ENCODE results near the gene CYTH3. TPM values are rescaled to one million over a fixed set of nuclear protein-coding genes. Genes with fewer than 3 reads are reported as not detected.

Gene CYTH3
- total and polyA plus RNA-seq, 9 of the 15 experiments (the other 6 are each of a cell fraction or from before 2014, with no cell fraction given) = 0.25 to 15.2 (median 11.4) TPM

DNA sequence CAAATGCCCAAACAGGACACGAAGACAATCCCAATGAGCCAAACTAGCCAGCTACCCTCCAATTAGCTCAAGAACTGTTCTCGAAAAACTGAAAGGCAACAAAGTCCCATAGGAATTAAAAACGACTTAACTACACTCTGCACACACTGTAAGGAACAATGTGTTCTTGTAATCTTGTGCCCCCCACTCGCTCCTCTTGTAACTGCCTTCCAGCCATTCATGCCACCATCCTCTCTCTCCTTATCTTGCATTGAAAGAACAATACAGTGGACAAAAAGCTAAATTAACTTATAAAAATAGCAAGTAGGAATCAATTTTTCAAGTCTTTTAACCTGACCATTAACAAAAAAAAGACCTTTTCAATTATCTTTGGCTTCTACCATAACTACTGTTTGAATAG, 2.9 kb downstream of the CYTH3 start:
- H3K27ac ChIP-seq (ENCODE audit: extremely low read depth, low read depth, low read length) = no peak overlapping the region
- intact Hi-C loops (cut with micrococcal nuclease) (no loop called here), in situ Hi-C loops (cut with MboI) (no loop called here)
- H3K36me3 ChIP-seq (ENCODE audit: control insufficient read depth, insufficient read depth, low read length) = no peaks in the 10 kb centered on the region
- H3K4me2 ChIP-seq (ENCODE audit: insufficient read depth, low read length) = no peak overlapping the region
- CTCF ChIA-PET (ENCODE audit: low intra/inter-chr PET ratio) = no interaction called here
- peaks cover 37 to 47% of the 10 kb centered on the region in 2 experiments; a peak in 4 of 5 replicates for H3K4me1 ChIP-seq (replicated peaks in 1 of 2; ENCODE audit: control insufficient read depth in 2 of 2, insufficient read depth in 2 of 2, low read length in 2 of 2)
- no peak overlapping the region for H3K4me3 ChIP-seq
- TF ChIP-seq CBFA2T3 (IDR thresholded peaks at IDR 0.05) = peak; percentile 58
- TF ChIP-seq CBFA2T2 (conservative IDR thresholded peaks at IDR 0.05) = 0 out of 2 replicates have a peak, but pooled peaks have one; percentile 8
- 0 out of 2 replicates have a peak, but pooled peaks have one; percentile 14 for TF ChIP-seq SOX6 (IDR thresholded peaks at IDR 0.05)
- TF ChIP-seq, protein P1, sequence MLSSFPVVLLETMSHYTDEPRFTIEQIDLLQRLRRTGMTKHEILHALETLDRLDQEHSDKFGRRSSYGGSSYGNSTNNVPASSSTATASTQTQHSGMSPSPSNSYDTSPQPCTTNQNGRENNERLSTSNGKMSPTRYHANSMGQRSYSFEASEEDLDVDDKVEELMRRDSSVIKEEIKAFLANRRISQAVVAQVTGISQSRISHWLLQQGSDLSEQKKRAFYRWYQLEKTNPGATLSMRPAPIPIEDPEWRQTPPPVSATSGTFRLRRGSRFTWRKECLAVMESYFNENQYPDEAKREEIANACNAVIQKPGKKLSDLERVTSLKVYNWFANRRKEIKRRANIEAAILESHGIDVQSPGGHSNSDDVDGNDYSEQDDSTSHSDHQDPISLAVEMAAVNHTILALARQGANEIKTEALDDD (IDR thresholded peaks at IDR 0.05) = peak; percentile 28; the same call in 1 of the 2 replicates
- TF ChIP-seq BRD9 (IDR thresholded peaks at IDR 0.05; ENCODE audit: low read depth, partially characterized antibody) = no peak
- ATAC-seq = no peak
- no TSS peak for BruUV-seq (replicated peaks)
- peak; percentile 66 for FAIRE-seq
- no peak for DNase-seq (ENCODE audit: extremely low read depth in 1 of 4, low spot score in 3 of 4)
- H3K9ac ChIP-seq (ENCODE audit: insufficient read depth in 1 of 2, low read depth in 2 of 2, low read length in 2 of 2) = no peak overlapping the region; a peak in 1 of 4 replicates
- POLR2A ChIA-PET = interaction anchor here (0.6 to 2.4 kb wide), 3 partner anchors 10 to 80 kb away, joined by 3 to 18 read pairs (median 4); no protein-coding TSS in a partner anchor
- no peaks in the 10 kb centered on the region for H3K9me3 ChIP-seq (replicated peaks; ENCODE audit: control insufficient read depth, insufficient read depth, low read depth, low read length)
- no peak overlapping the region for H2AFZ ChIP-seq (ENCODE audit: low read depth, low read length)
- 0 out of 2 replicates have a peak, but pooled peaks cover 3% of the 10 kb centered on the region for H4K20me1 ChIP-seq (replicated peaks; ENCODE audit: control insufficient read depth, insufficient read depth, low read length)
- H3K79me2 ChIP-seq (ENCODE audit: control insufficient read depth, insufficient read depth, low read length) = peaks cover 56% of the 10 kb centered on the region
- no peaks in the 10 kb centered on the region for H3K27me3 ChIP-seq (ENCODE audit: control insufficient read depth in 2 of 2, insufficient read depth in 2 of 2, low read length in 2 of 2)
- no peaks in the 10 kb centered on the region for H3K9me1 ChIP-seq (ENCODE audit: control insufficient read depth, insufficient read depth, low read length)
- WGBS (ENCODE audit: insufficient coverage, low coverage, missing lambda C conversion rate) = 34% methylated on average over 4 of the region's 4 CpGs

DNA sequence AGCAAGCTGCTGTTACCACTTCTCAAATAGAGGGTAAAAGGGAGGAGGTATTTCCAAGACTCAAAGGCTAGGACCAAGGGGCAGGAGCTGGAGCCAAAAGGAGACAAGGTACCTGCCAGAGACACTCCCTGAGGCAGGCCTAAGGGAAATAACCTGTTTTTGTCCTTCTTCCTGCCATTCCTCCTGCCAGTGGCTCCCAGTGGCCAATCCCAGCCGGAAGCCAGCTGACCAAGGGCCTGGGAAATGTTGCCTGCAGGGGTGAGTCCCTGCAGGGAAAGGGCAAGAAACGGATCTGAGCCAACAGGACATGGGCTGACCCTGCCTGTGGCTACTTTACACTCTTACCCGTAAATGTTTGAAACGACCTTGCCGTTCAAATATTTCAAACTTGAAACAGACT, 3.5 kb downstream of the CYTH3 start:
- Histone ChIP-seq H3K4me1 (replicated peaks in 1 of 2; ENCODE audit: control insufficient read depth in 2 of 2, insufficient read depth in 2 of 2, low read length in 2 of 2) (peaks cover 33 to 44% of the 10 kb centered on the region in 2 experiments; a peak in 4 of 5 replicates), H3K27ac (ENCODE audit: extremely low read depth, low read depth, low read length) (no peak overlapping the region), H3K36me3 (ENCODE audit: control insufficient read depth, insufficient read depth, low read length) (no peaks in the 10 kb centered on the region), H3K9ac (ENCODE audit: insufficient read depth in 1 of 2, low read depth in 2 of 2, low read length in 2 of 2) (peak overlapping the region in 1 of 2 experiments; percentile 81; a peak in 2 of 4 replicates), H3K27me3 (ENCODE audit: control insufficient read depth in 2 of 2, insufficient read depth in 2 of 2, low read length in 2 of 2) (no peaks in the 10 kb centered on the region), H3K79me2 (ENCODE audit: control insufficient read depth, insufficient read depth, low read length) (peaks cover 58% of the 10 kb centered on the region), H3K4me2 (ENCODE audit: insufficient read depth, low read length) (no peak overlapping the region), H3K4me3 (no peak overlapping the region), H2AFZ (ENCODE audit: low read depth, low read length) (no peak overlapping the region), H3K9me1 (ENCODE audit: control insufficient read depth, insufficient read depth, low read length) (no peaks in the 10 kb centered on the region), H4K20me1 (replicated peaks; ENCODE audit: control insufficient read depth, insufficient read depth, low read length) (0 out of 2 replicates have a peak, but pooled peaks cover 3% of the 10 kb centered on the region), H3K9me3 (replicated peaks; ENCODE audit: control insufficient read depth, insufficient read depth, low read depth, low read length) (no peaks in the 10 kb centered on the region)
- intact Hi-C loops (cut with micrococcal nuclease) = no loop called here
- TF ChIP-seq SOX6 (IDR thresholded peaks at IDR 0.05) = no peak
- TF ChIP-seq, protein P2, sequence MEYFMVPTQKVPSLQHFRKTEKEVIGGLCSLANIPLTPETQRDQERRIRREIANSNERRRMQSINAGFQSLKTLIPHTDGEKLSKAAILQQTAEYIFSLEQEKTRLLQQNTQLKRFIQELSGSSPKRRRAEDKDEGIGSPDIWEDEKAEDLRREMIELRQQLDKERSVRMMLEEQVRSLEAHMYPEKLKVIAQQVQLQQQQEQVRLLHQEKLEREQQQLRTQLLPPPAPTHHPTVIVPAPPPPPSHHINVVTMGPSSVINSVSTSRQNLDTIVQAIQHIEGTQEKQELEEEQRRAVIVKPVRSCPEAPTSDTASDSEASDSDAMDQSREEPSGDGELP (CRISPR knock-in tag; IDR thresholded peaks at IDR 0.05; ENCODE audit: borderline replicate concordance) = 0 out of 2 replicates have a peak, but pooled peaks have one; percentile 22
- WGBS (ENCODE audit: insufficient coverage, low coverage, missing lambda C conversion rate) = 58% methylated on average over 5 of the region's 5 CpGs
- ChIA-PET CTCF (ENCODE audit: low intra/inter-chr PET ratio) (no interaction called here), POLR2A (interaction anchor here (0.6 to 2.4 kb wide), 2 partner anchors 9 to 33 kb away, joined by 3 to 18 read pairs; no protein-coding TSS in a partner anchor)
- no peak for FAIRE-seq
- no peak for ATAC-seq
- in situ Hi-C loops (cut with MboI) = no loop called here
- no TSS peak for BruUV-seq (replicated peaks)
- DNase-seq (ENCODE audit: extremely low read depth in 1 of 4, low spot score in 3 of 4) = no peak

Measured in K562 (cell line).